GM21825 (cell line): ENCODE measurements around the gene ASMTL.
"Not testable (repeated sequence)": the region's sequence is repeated elsewhere in the genome, so short reads cannot be mapped to it uniquely, and the experiment has no call there.

Experiments
- ATAC-seq: cut with Tn5 transposase; IDR thresholded peaks from one replicate; pipeline ENCODE4 v1.9.1; 2021; ENCODE audit warnings: mild to moderate bottlenecking, moderate library complexity; ENCODE audit not compliant: unreplicated experiment

ASMTL gene

GRCh38 chrX:1412551-1413161 lies 40.1 kb downstream of the ASMTL start:
- ATAC-seq: no peak

GRCh38 chrX:1411326-1411725 lies 41.4 kb downstream of the ASMTL start:
- ATAC-seq: no peak

GRCh38 chrX:1407035-1407434 lies 45.7 kb downstream of the ASMTL start:
- no peak for ATAC-seq

DNA sequence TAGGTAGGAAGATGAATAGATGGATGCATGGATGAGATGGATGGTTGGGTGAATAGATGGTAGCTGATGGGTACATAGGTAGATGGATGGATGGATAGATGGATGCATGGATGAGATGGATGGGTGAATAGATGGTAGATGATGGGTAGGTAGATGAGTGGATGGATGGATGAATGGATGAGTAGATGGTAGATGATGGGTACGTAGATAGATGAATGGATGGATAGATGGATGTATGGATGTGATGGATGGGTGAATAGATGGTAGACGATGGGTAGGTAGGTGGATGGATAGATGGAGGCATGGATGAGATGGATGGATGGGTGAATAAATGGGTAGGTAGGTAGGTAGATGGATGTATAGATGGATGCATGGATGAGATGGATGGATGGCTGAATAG lies 46.9 kb downstream of the ASMTL start:
- ATAC-seq: not testable (repeated sequence)

- not testable (repeated sequence) for ATAC-seq
Observed at GRCh38 chrX:1403867-1404266, 48.8 kb downstream of the ASMTL start.

DNA sequence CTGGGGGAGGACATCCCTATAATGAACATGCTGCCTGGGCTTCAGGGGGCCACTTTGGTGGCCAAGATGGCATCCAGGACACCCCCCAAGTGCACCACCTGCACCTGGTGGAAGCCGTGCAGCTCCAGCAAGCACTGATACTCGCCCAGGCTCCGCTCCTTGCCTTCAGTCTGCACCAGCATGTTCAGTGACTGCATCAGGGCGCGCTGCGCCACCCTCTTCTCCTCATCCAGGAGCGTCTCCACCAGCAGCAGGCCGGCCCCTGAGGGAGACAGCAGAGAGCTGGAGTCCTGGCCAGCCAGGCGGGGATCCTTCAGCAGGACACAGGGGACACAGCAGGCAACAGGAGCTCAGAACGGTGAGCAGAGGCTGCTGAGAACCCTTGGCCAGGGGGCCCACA lies 49.5 kb downstream of the ASMTL start:
- ATAC-seq: no peak

DNA sequence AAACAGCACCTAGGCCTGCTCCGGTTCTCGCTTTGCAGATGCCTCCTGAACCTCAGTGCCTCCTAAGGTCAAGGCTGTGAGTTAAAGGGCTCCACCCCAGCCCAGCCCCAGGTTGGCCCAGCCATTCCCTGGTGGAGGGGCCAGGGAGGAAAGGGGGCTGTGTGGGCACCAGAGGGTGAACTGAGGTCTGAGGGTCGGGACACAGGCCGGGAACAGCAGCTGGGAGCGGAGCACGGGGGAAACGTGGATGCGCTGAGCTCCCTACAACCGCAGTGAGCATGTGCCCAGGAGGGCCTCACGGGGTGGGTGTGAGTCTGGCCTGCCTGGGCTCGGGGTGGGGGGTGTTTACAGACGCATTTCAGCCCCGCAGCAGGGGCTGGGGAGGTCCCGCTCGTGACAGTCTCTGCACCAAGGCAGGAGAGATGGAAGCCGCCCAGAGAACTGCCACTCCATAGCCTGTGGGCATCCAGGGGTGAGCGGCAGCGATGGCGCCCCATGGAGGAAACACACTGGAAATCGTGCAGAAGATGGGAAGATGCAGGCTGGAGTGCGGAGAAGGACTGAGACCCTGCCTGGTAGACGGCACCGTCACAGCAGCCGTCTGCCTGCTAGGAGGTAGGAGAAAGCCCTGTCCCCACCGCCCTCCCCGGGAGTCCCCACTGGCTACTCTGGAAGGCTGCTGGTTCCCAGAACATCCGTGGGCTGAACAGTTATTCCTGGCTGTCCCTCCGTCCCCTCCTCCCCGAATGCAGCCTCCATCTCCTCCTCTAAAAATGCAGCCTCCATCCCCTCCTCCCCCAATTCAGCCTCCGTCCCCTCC lies 50.9 kb downstream of the ASMTL start:
- no peak for ATAC-seq

DNA sequence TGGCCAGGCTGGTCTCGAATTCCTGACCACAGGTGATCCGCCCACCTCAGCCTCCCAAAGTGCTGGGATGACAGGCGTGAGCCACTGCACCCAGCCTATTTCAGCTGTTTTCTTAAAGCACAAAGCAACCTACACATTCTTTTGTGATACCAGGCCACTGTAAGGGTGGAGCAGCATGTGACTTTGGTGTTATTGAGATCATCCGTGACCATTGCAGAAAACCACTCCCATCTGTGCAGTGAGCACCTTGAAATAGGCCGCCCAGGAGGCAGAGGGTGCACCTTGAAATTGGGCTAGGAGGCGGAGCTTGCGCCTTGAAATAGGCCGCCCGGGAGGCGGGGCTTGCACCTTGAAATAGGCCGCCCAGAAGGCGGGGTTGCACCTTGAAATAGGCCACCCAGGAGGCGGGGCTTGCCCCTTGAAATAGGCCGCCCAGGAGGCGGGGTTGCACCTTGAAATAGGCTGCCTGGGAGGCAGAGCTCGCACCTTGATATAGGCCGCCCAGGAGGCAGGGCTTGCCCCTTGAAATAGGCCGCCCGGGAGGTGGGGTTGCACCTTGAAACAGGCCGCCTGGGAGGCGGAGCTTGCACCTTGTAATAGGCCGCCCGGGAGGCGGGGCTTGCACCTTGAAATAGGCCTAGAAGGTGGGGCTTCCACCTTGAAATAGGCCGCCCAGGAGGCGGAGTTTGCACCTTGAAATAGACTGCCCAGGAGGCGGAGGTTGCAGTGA lies 51.8 kb downstream of the ASMTL start:
- no peak for ATAC-seq

DNA sequence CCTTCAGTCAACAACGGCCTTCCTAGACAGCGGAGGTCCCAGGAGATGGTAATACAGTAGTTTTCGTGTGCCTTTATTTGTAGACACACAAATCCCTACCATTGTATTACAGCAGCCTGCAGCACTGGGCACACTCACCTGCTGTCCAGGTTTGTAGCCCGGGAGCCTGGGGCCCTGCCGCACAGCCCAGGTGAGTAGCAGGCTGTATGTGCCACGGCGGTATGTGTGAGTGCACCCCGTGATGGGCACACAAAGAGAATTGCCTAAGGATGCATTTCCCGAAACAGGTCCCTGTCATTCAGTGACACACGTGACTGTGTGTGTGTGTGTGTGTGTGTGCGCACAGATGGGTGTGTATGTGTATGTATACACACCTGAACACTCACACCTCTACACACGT lies 52.7 kb downstream of the ASMTL start:
- no peak for ATAC-seq

- no peak for ATAC-seq
Observed at GRCh38 chrX:1398431-1399340, 54.0 kb downstream of the ASMTL start.

DNA sequence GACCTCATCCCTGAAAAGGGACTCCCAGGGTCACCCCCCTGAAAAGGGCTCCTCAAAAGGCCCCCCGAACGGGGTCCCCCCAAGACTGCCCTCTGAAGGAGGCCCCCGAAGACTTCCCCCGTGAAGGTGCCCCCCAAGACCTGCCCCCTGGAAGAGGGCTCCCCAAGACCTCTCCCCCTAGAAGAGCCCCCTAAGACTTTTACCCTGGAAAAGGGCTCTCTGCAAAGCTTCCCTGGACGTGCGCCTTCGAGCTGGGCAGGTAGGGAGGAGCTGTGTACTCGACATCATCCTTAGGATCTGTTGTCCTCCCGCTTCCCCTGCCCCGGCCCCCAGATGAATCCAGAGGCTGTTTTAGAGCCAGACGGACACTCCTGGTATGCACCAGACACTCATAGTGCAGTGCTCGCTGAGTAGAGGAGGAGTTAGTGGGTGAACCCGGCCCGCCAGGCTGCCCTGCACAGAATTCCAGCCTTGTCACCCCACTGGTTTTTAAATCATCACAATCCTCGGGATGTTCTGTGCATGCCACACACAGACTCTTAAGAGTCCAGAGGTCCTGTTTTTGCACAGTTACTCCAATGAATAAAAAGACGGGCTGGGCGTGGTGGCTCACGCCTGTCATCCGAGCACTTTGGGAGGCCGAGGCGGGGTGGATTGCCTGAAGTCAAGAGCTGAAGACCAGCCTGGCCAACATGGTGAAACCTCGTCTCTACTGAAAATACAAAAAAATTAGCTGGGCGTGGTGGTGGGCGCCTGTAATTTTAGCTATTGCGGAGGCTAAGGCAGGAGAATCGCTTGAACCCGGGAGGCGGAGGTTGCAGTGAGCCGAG lies 55.1 kb downstream of the ASMTL start:
- ATAC-seq: no peak

DNA sequence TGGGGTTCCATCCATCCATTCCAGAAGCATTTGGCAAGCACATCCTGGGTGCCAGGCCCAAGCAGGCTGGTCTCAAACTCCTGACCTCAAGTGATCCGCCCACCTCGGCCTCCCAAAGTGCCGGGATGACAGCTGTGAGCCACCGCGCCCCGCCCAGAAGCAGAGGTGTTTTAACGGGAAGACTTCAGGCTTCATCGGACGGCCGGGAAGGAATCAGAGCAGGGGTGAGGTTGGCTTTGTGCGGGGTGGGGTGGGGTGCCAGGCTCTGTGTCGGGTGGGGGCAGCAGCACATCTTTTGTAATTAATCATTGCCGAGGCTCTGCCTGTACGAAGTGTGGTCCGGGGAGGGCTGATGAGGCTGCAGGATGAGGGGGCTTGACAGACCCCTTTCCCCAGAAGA lies 55.7 kb downstream of the ASMTL start:
- no peak for ATAC-seq

GRCh38 chrX:1395646-1396216 lies 57.0 kb downstream of the ASMTL start:
- no peak for ATAC-seq

DNA sequence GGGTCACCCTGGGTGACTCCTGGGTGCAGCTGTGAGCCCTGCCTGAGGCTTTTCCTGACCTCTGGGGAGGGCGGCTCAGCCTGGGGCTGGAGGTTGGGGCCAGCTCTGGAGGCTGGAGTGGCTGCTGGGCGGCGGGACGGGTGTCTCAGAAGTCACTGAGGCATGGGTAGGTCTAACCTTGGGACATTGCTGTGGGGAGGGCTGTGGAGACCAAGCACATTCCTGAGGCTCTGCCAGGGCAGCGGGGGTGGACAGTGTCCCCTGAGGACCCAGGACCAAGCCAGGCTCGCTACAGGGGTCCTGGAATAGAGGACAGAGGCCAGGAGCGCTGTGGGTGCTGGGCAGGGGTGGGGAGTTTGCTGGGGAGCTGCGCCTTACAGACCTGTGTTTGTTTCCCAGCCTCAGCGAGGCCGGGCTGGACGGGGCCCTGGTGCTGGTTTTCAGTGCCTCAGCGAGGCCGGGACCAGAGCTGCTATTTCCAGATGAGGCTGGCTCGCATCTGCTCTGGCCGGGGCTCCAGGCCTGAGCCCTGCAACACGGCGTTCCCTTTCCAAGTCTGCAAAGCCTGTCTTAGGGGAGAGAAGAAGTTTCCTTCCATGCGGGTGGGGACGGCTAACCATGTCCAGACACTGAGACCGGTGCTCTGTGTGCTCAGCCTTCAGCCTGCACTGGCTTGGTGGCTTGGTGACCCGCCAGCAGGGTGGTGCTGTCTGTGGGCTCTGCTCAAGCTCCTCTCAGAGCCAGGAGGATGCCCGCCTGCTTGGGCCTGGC lies 57.8 kb downstream of the ASMTL start:
- no peak for ATAC-seq

- no peak for ATAC-seq
Observed at GRCh38 chrX:1393871-1394615, 58.7 kb downstream of the ASMTL start.

DNA sequence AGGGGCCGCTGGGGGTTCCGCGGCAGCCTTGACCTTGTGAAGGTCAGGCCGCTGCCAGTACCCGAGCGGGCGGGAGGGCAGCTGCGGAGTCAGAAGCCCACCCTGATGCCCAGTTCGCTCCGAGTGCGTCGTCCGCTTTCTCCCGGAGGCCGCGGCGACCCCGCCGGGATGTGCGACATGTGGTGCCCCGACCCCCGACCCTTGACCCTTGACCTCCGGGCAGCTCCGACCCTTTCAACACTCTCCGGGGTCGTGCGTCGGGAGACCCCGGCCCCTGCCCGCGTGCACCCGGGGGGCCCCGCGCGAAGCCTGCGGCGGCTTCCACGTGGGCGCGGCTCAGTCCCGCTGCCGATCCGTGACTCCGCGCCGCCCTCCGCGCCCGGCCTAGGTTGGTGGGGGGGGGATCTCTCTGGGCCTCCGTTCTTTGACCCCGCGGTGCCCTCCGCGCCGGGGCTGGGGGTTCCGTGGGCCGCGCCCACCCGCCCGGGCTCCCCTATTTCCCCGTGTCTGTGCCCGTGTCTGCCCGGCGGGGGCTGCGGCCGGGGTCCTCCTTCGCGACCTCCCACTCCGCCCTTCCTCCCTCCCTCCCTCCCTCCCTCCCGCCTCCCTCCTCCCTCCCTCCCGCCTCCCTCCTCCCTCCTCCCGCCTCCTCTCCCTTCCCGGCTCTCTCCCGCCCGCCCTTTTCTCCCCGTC lies 60.2 kb downstream of the ASMTL start:
- ATAC-seq: peak; percentile 21

DNA sequence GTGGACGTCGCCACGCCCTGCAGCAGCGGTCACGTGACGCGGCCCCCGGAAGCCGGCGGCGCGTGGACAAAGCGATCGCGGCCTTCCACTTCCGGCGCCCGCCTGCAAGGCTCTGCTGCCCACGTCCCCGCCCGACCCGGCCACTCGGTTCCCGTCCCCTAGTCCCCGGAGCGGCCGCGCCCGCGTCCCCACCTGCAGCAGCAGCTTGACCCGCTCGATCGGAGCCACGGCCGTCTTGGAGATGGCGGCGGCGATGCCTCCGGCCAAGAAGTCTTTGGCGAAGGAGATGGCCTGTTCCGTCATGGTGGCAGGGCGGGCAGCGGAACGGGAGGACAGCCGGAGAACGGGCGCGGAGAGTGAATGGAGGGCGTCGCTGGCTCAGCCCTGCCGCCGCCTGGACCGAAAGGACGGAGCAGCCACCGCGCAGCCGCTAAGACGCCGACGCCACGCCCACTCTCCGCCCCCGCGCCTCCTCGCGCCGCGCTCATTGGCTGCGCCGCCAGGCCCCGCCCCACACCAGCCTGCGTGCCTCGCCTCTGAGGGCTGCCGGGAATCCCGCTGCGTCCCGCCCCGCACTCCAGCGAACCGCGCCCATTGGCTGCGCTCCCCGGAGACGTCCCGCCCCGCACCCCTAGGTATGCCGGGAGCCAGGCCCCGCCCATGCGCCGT lies 60.9 kb downstream of the ASMTL start, which contains the start of gene SLC25A6:
Gene SLC25A6 (minus strand): TSS at position 407 of the 669 bp plus-strand sequence. CDS start 104 bp downstream, at position 303.
- ATAC-seq: peak; percentile 94
